Esophagus (tissue), 2 donors: Measurements from ENCODE around the gene TRAFD1. TPM values are rescaled to one million over a fixed set of nuclear protein-coding genes. Genes with fewer than 3 reads are reported as not detected.
"Not testable (repeated sequence)": the region's sequence is repeated elsewhere in the genome, so short reads cannot be mapped to it uniquely, and the experiment has no call there.

Source experiments
- H3K27ac ChIP-seq, 2 donors: one replicate each; pipeline ENCODE4 v1.5.1; 2013; ENCODE audit warnings: low read depth in 2 of 2, mild to moderate bottlenecking in 2 of 2, inconsistent platforms in 1 of 2, low read length in 1 of 2, moderate library complexity in 1 of 2
- H3K27me3 ChIP-seq, 2 donors: one replicate each; pipeline ENCODE4 v1.6.1; 2013; ENCODE audit warnings: low read length in 2 of 2, control low read depth in 1 of 2, mild to moderate bottlenecking in 1 of 2; ENCODE audit not compliant: insufficient read depth in 2 of 2, control insufficient read depth in 1 of 2
- H3K36me3 ChIP-seq, 2 donors: one replicate each; pipeline ENCODE4 v1.6.1; 2013; ENCODE audit warnings: low read length in 1 of 2; ENCODE audit not compliant: control insufficient read depth in 2 of 2, insufficient read depth in 2 of 2
- H3K4me1 ChIP-seq, 2 donors: one replicate each; pipeline ENCODE4 v1.6.1; 2013; ENCODE audit warnings: low read length in 1 of 2; ENCODE audit not compliant: control insufficient read depth in 2 of 2, insufficient read depth in 2 of 2
- H3K4me3 ChIP-seq, 2 donors: one replicate each; pipeline ENCODE4 v1.5.1; 2013; ENCODE audit warnings: low read length in 2 of 2, mild to moderate bottlenecking in 2 of 2, low read depth in 1 of 2, moderate library complexity in 1 of 2
- H3K9me3 ChIP-seq, 2 donors: one replicate each; pipeline ENCODE4 v1.6.1; 2013; ENCODE audit warnings: mild to moderate bottlenecking in 2 of 2, low read depth in 1 of 2, low read length in 1 of 2, moderate library complexity in 1 of 2; ENCODE audit not compliant: control insufficient read depth in 2 of 2, insufficient read depth in 1 of 2
- WGBS, 2 donors: extraction: QIAGEN DNeasy Blood & Tissue Kit; methylation state at CpG; one replicate each; pipeline ENCODE4 v1.1.7; 2013; 5-methylcytosine and 5-hydroxymethylcytosine counted together
- polyA plus RNA-seq, 2 donors: library from polyadenylated mRNA; stranded (reverse); fragments of 200-250 nt; gene quantifications; one replicate each; pipeline ENCODE4 v1.2.3, GENCODE V29; 2013
- donor health status: healthy with polysubstance abuse.
- donor health status: Bipolar disorder and iron deficiency.

The TRAFD1 gene
- polyA plus RNA-seq, 2 donors = 10.8 to 24.9 TPM

- not testable (repeated sequence) for H3K36me3 ChIP-seq, H3K9me3 ChIP-seq, H3K27me3 ChIP-seq, H3K4me3 ChIP-seq, H3K27ac ChIP-seq, H3K4me1 ChIP-seq
- 94% methylated on average over 19 of the region's 19 CpGs for WGBS, 2 donors
Observed at GRCh38 chr12:112102746-112103145, 22.6 kb upstream of the TRAFD1 start.

GRCh38 chr12:112103758-112104503 lies 21.4 kb upstream of the TRAFD1 start:
- Histone ChIP-seq H3K36me3 (peaks cover 0 to 5% of the 10 kb centered on the region in 2 donors), H3K27ac (no peak overlapping the region), H3K4me1 (peaks cover 2 to 8% of the 10 kb centered on the region in 2 donors), H3K4me3 (no peak overlapping the region), H3K27me3 (no peaks in the 10 kb centered on the region), H3K9me3 (no peaks in the 10 kb centered on the region)
- WGBS, 2 donors = 87% methylated on average over 8 of the region's 8 CpGs

GRCh38 chr12:112105891-112106290 lies 19.5 kb upstream of the TRAFD1 start:
- Histone ChIP-seq H3K9me3 (no peaks in the 10 kb centered on the region), H3K36me3 (peaks cover 0 to 2% of the 10 kb centered on the region in 2 donors), H3K4me3 (no peak overlapping the region), H3K27ac (no peak overlapping the region), H3K4me1 (peaks cover 2 to 8% of the 10 kb centered on the region in 2 donors), H3K27me3 (no peaks in the 10 kb centered on the region)
- WGBS, 2 donors = 69 to 71% methylated on average over 3 of the region's 3 CpGs

- peak overlapping the region; percentile 75 to 94 for H3K4me3 ChIP-seq
- peak overlapping the region; percentile 94 to 97 for H3K27ac ChIP-seq
- H3K9me3 ChIP-seq = no peaks in the 10 kb centered on the region
- H3K4me1 ChIP-seq = peaks cover 2 to 8% of the 10 kb centered on the region in 2 donors
- no peaks in the 10 kb centered on the region for H3K27me3 ChIP-seq
- peaks cover 0 to 2% of the 10 kb centered on the region in 2 donors for H3K36me3 ChIP-seq
- 15 to 17% methylated on average over 13 of the region's 13 CpGs for WGBS, 2 donors
Observed at GRCh38 chr12:112107306-112108201, 17.8 kb upstream of the TRAFD1 start.

DNA sequence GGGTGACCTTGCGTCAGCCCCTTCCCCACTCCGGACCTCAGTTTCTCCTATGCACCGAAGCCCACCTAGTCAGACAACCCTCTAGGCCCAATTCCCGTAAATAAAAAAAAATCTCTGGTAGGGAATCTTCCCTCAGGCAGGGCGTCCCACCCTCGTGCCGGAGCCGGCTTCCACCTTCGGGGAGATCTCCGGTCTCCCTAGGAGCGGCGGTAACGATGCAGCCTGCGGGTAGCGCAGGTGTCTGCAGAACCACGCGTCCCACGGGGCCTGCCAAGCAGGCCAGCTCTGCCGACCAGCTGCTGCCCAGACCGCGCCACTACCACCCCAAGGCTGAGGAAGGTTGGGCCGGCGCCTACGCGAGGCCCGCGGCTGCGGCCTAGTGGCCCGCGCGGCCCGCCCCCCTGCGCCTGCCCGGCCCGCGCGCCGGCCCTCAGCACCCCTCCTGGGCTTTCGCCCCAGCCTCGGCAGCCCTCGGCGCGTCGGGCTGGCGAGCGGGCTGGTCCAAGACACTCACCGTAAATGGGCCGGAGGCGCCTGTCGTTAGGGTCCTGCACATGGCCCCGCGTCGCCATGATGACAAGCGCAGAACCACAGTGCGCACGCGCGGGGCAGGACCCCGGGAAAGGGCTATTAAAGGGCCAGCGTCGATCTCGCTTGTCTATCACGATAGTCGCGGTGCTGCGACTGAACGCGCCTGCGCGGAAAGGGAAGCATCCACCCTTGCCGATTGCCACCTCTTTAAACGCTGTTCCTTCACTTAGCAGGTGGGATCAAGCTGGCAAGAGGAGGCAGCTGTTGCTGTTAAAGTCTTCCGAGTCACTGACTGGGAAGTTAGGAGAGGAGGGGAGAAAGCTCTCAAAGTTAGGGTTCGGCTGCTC lies 16.9 kb upstream of the TRAFD1 start, which contains the start of gene NAA25:
TSS of gene NAA25 (minus strand) at position 582 of the 878 bp plus-strand sequence. CDS start at position 572, 10 bp downstream.
- 0% methylated on average over 62 to 74 of the region's 74 CpGs for WGBS, 2 donors
- Histone ChIP-seq H3K36me3 (peaks cover 0 to 2% of the 10 kb centered on the region in 2 donors), H3K27ac (peak within 1 kb of the TSS; percentile 94 to 97), H3K4me3 (peak within 1 kb of the TSS; percentile 75 to 94), H3K27me3 (no peaks in the 10 kb centered on the region), H3K4me1 (peaks cover 2 to 8% of the 10 kb centered on the region in 2 donors), H3K9me3 (no peaks in the 10 kb centered on the region)

DNA sequence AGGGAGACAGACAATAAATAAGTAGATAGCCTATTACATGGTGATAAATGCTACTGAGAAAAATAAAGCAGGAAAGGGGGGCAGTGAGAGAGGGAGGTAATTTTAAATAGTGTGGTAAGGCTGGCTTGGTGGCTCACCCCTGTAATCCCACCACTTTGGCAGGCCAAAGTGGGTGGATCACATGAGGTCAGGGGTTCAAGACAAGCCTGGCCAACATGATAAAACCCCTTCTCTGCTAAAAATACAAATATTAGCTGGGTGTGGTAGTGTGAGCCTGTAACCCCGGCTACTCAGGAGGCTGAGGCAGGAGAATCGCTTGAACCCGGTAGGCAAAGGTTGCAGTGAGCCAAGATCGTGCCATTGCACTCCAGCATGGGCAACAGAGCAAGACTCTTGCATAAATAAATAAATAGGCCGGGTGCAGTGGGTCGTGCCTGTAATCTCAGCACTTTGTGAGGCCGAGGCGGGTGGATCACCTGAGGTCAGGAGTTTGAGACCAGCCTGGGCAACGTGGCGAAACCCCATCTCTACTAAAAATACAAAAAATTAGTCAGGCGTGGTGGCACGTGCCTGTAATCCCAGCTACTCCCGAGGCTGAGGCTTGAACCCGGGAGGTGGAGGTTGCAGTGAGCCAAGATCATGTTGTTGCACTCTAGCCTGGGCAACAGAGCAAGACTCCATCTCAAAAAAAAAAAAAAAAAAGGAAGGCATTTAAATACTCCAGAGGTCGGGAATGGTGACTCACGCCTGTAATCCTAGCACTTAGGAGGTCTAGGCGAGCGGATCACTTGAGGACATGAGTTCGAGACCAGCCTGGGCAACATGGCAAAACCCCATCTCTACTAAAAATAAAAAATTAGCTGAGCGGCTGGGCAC lies 14.3 kb upstream of the TRAFD1 start:
- H3K4me3 ChIP-seq, H3K27me3 ChIP-seq, H3K9me3 ChIP-seq, H3K36me3 ChIP-seq, H3K4me1 ChIP-seq: not testable (repeated sequence)
- H3K27ac ChIP-seq = peak overlapping the region; percentile 36 to 72
- 72 to 76% methylated on average over 20 of the region's 20 CpGs for WGBS, 2 donors

GRCh38 chr12:112111931-112112330 lies 13.4 kb upstream of the TRAFD1 start:
- no peaks in the 10 kb centered on the region for H3K9me3 ChIP-seq
- no peaks in the 10 kb centered on the region for H3K36me3 ChIP-seq
- peak overlapping the region; percentile 83 to 86 for H3K27ac ChIP-seq
- 53 to 63% methylated on average over 5 of the region's 5 CpGs for WGBS, 2 donors
- no peaks in the 10 kb centered on the region for H3K27me3 ChIP-seq
- no peak overlapping the region for H3K4me3 ChIP-seq
- peaks cover 0 to 8% of the 10 kb centered on the region in 2 donors for H3K4me1 ChIP-seq

GRCh38 chr12:112112409-112113133 lies 12.8 kb upstream of the TRAFD1 start:
- Histone ChIP-seq H3K4me3 (no peak overlapping the region), H3K36me3 (no peaks in the 10 kb centered on the region), H3K27ac (peak overlapping the region; percentile 83 to 86), H3K9me3 (no peaks in the 10 kb centered on the region), H3K4me1 (peaks cover 0 to 7% of the 10 kb centered on the region in 2 donors), H3K27me3 (no peaks in the 10 kb centered on the region)
- WGBS, 2 donors = 54 to 70% methylated on average over 6 of the region's 6 CpGs
